HUES64 (cell line): Measurements from ENCODE around the gene GPR148.
"Not testable (repeated sequence)": the region's sequence is repeated elsewhere in the genome, so short reads cannot be mapped to it uniquely, and the experiment has no call there.

Source experiments
- H3K27ac ChIP-seq: 2 replicates; pipeline ENCODE4 v1.7.0; 2013; ENCODE audit warnings: low read depth, low read length, inconsistent platforms
- H3K27me3 ChIP-seq: 2 replicates; pipeline ENCODE4 v1.6.1; 2013; ENCODE audit warnings: mild to moderate bottlenecking, low read length; ENCODE audit not compliant: insufficient read depth
- H3K36me3 ChIP-seq: 2 replicates; pipeline ENCODE4 v1.6.1; 2013; ENCODE audit warnings: mild to moderate bottlenecking, low read length; ENCODE audit not compliant: insufficient read depth
- H3K4me1 ChIP-seq: 2 replicates; pipeline ENCODE4 v1.6.1; 2013; ENCODE audit warnings: mild to moderate bottlenecking, low read length, moderate library complexity; ENCODE audit not compliant: insufficient read depth
- H3K4me3 ChIP-seq: 2 replicates; pipeline ENCODE4 v1.5.1; 2013; ENCODE audit warnings: mild to moderate bottlenecking, low read length, moderate library complexity
- H3K9ac ChIP-seq: 2 replicates; pipeline ENCODE4 v1.6.1; 2013; ENCODE audit warnings: mild to moderate bottlenecking, low read depth, low read length
- H3K9me3 ChIP-seq: 2 replicates; pipeline ENCODE4 v1.6.1; 2013; ENCODE audit warnings: low read depth, low read length; ENCODE audit not compliant: insufficient read depth
- WGBS: fragments of 150-250, 120-280 bp; methylation state at CpG from one replicate; pipeline ENCODE4 v1.1.7; 2013; ENCODE audit warnings: missing lambda C conversion rate; 5-methylcytosine and 5-hydroxymethylcytosine counted together

GPR148 gene

GRCh38 chr2:130728007-130728454 is 839 bp upstream of the GPR148 start:
- no peaks in the 10 kb centered on the region for H3K36me3 ChIP-seq
- H3K9me3 ChIP-seq = no peaks in the 10 kb centered on the region
- H3K4me1 ChIP-seq = no peaks in the 10 kb centered on the region
- peaks cover 19% of the 10 kb centered on the region for H3K27me3 ChIP-seq
- H3K27ac ChIP-seq = no peak overlapping the region
- H3K4me3 ChIP-seq = peak overlapping the region; percentile 66
- 33% methylated on average over 12 of the region's 12 CpGs for whole genome bisulfite sequencing
- peak overlapping the region; percentile 15; the same call in 1 of the 2 replicates for H3K9ac ChIP-seq

GRCh38 chr2:130729322-130730299 is 741 bp downstream of the GPR148 start:
- no peaks in the 10 kb centered on the region for H3K9me3 ChIP-seq
- H3K4me3 ChIP-seq = no peak overlapping the region
- H3K4me1 ChIP-seq = no peaks in the 10 kb centered on the region
- H3K27me3 ChIP-seq = peaks cover 19% of the 10 kb centered on the region
- H3K9ac ChIP-seq = no peak overlapping the region
- H3K27ac ChIP-seq = no peak overlapping the region
- no peaks in the 10 kb centered on the region for H3K36me3 ChIP-seq
- WGBS = 94% methylated on average over 17 of the region's 17 CpGs

GRCh38 chr2:130732257-130732656 is 3.4 kb downstream of the GPR148 start:
- H3K9ac ChIP-seq, H3K27me3 ChIP-seq, H3K27ac ChIP-seq, H3K4me3 ChIP-seq, H3K9me3 ChIP-seq, H3K4me1 ChIP-seq, H3K36me3 ChIP-seq: not testable (repeated sequence)
- 94% methylated on average over 11 of the region's 11 CpGs for WGBS

GRCh38 chr2:130735200-130735599 is 6.3 kb downstream of the GPR148 start:
- H3K27ac ChIP-seq = no peak overlapping the region
- WGBS = 98% methylated on average over 2 of the region's 3 CpGs

GRCh38 chr2:130736487-130736886 is 7.6 kb downstream of the GPR148 start:
- Histone ChIP-seq H3K9ac (no peak overlapping the region), H3K4me1 (no peaks in the 10 kb centered on the region), H3K27me3 (no peaks in the 10 kb centered on the region; the same call in 1 of the 2 replicates), H3K27ac (no peak overlapping the region), H3K4me3 (no peak overlapping the region), H3K36me3 (no peaks in the 10 kb centered on the region), H3K9me3 (no peaks in the 10 kb centered on the region)
- 93% methylated on average over 6 of the region's 6 CpGs for WGBS

More at GRCh38 chr2:130735200-130735599, 6.3 kb downstream of the GPR148 start:
- H3K4me3 ChIP-seq = no peak overlapping the region
- H3K9me3 ChIP-seq = no peaks in the 10 kb centered on the region
- no peak overlapping the region for H3K9ac ChIP-seq
- H3K4me1 ChIP-seq = no peaks in the 10 kb centered on the region
- H3K36me3 ChIP-seq = no peaks in the 10 kb centered on the region
- no peaks in the 10 kb centered on the region; the same call in 1 of the 2 replicates for H3K27me3 ChIP-seq

- 92% methylated on average over 14 of the region's 14 CpGs for WGBS
- H3K27me3 ChIP-seq = no peaks in the 10 kb centered on the region; the same call in 1 of the 2 replicates
- H3K27ac ChIP-seq = no peak overlapping the region
- no peak overlapping the region for H3K9ac ChIP-seq
- no peaks in the 10 kb centered on the region for H3K9me3 ChIP-seq
- no peaks in the 10 kb centered on the region for H3K4me1 ChIP-seq
- no peaks in the 10 kb centered on the region for H3K36me3 ChIP-seq
- no peak overlapping the region for H3K4me3 ChIP-seq
Measured at GRCh38 chr2:130737592-130737991, 8.7 kb downstream of the GPR148 start.

GRCh38 chr2:130740671-130741070 is 11.8 kb downstream of the GPR148 start:
- Histone ChIP-seq H3K9ac (no peak overlapping the region), H3K4me1 (no peaks in the 10 kb centered on the region; the same call in 1 of the 2 replicates), H3K4me3 (no peak overlapping the region), H3K27me3 (no peaks in the 10 kb centered on the region; the same call in 1 of the 2 replicates), H3K27ac (no peak overlapping the region), H3K36me3 (no peaks in the 10 kb centered on the region), H3K9me3 (no peaks in the 10 kb centered on the region)
- WGBS = 89% methylated on average over 12 of the region's 12 CpGs

- Histone ChIP-seq H3K27me3 (no peaks in the 10 kb centered on the region), H3K36me3 (no peaks in the 10 kb centered on the region), H3K4me3 (no peak overlapping the region), H3K9ac (no peak overlapping the region), H3K9me3 (no peaks in the 10 kb centered on the region), H3K27ac (no peak overlapping the region), H3K4me1 (no peaks in the 10 kb centered on the region; the same call in 1 of the 2 replicates)
- 78% methylated on average over 8 of the region's 8 CpGs for WGBS
Measured at GRCh38 chr2:130743278-130743677, 14.4 kb downstream of the GPR148 start.

- H3K36me3 ChIP-seq = no peaks in the 10 kb centered on the region
- no peaks in the 10 kb centered on the region for H3K9me3 ChIP-seq
- H3K27me3 ChIP-seq = no peaks in the 10 kb centered on the region
- no peak overlapping the region for H3K4me3 ChIP-seq
- no peaks in the 10 kb centered on the region; the same call in 1 of the 2 replicates for H3K4me1 ChIP-seq
- WGBS = 64% methylated on average over 19 of the region's 20 CpGs
- peak overlapping the region; percentile 63; the same call in 1 of the 2 replicates for H3K27ac ChIP-seq
- H3K9ac ChIP-seq = no peak overlapping the region
Measured at GRCh38 chr2:130744287-130745117, 15.6 kb downstream of the GPR148 start.

GRCh38 chr2:130749078-130749477 is 20.2 kb downstream of the GPR148 start:
- Histone ChIP-seq H3K9me3 (no peaks in the 10 kb centered on the region), H3K4me3 (no peak overlapping the region), H3K27me3 (peaks cover 4% of the 10 kb centered on the region; the same call in 1 of the 2 replicates), H3K4me1 (no peaks in the 10 kb centered on the region; the same call in 1 of the 2 replicates), H3K27ac (no peak overlapping the region), H3K36me3 (no peaks in the 10 kb centered on the region), H3K9ac (no peak overlapping the region)
- WGBS = 93% methylated on average over 9 of the region's 9 CpGs

GRCh38 chr2:130749641-130750040 is 20.8 kb downstream of the GPR148 start:
- H3K27me3 ChIP-seq = peaks cover 9% of the 10 kb centered on the region
- peaks cover under 1% of the 10 kb centered on the region; the same call in 1 of the 2 replicates for H3K4me1 ChIP-seq
- no peak overlapping the region for H3K27ac ChIP-seq
- no peak overlapping the region for H3K4me3 ChIP-seq
- H3K9me3 ChIP-seq = no peaks in the 10 kb centered on the region
- no peak overlapping the region for H3K9ac ChIP-seq
- 93% methylated on average over 6 of the region's 6 CpGs for WGBS
- no peaks in the 10 kb centered on the region for H3K36me3 ChIP-seq
